H9 (cell line): ENCODE measurements around the gene SEC11A. TPM values are rescaled to one million over a fixed set of nuclear protein-coding genes. Genes with fewer than 3 reads are reported as not detected.
A peak's percentile ranks its signal among the peaks of the same experiment; 100 is the strongest.

Experiments
- DNase-seq: peaks from one replicate; pipeline ENCODE4 v3.0.0-alpha.2; 2017
- H2AFZ ChIP-seq: one replicate; pipeline ENCODE4 v1.6.1; 2013; ENCODE audit warnings: mild to moderate bottlenecking, low read length, control low read depth, moderate library complexity
- H2AK5ac ChIP-seq: 2 replicates; pipeline ENCODE4 v1.6.1; 2013; ENCODE audit warnings: low read length, control low read depth, mixed read lengths; ENCODE audit not compliant: insufficient read length
- H2BK120ac ChIP-seq: one replicate; pipeline ENCODE4 v1.6.1; 2013; ENCODE audit warnings: low read depth, mild to moderate bottlenecking, low read length, control low read depth, inconsistent platforms; ENCODE audit not compliant: poor library complexity, severe bottlenecking
- H2BK12ac ChIP-seq: 2 replicates; pipeline ENCODE4 v1.6.1; 2013; ENCODE audit warnings: low read length, control low read depth, mixed read lengths, low read depth; ENCODE audit not compliant: insufficient read length
- H2BK15ac ChIP-seq: 2 replicates; pipeline ENCODE4 v1.6.1; 2013; ENCODE audit warnings: low read depth, low read length, control low read depth
- H2BK20ac ChIP-seq: one replicate; pipeline ENCODE4 v1.6.1; 2013; ENCODE audit warnings: low read depth, mild to moderate bottlenecking, low read length, control low read depth, inconsistent platforms; ENCODE audit not compliant: poor library complexity, severe bottlenecking
- H2BK5ac ChIP-seq: 2 replicates; pipeline ENCODE4 v1.6.1; 2013; ENCODE audit warnings: low read length, control low read depth, mixed read lengths; ENCODE audit not compliant: insufficient read length
- H3K14ac ChIP-seq: 2 replicates; pipeline ENCODE4 v1.6.1; 2013; ENCODE audit warnings: low read length, control low read depth; ENCODE audit not compliant: insufficient read depth
- H3K18ac ChIP-seq: 2 replicates; pipeline ENCODE4 v1.6.1; 2013; ENCODE audit warnings: low read depth, mild to moderate bottlenecking, mixed read lengths, low read length, control low read depth; ENCODE audit not compliant: insufficient read length
- H3K23ac ChIP-seq: 2 replicates; pipeline ENCODE4 v1.6.1; 2013; ENCODE audit warnings: low read length, control low read depth, mixed read lengths, low read depth; ENCODE audit not compliant: insufficient read length
- H3K23me2 ChIP-seq: 2 replicates; pipeline ENCODE4 v1.6.1; 2013; ENCODE audit warnings: low read depth, mild to moderate bottlenecking, mixed read lengths, low read length, control low read depth; ENCODE audit not compliant: insufficient read length, poor library complexity, severe bottlenecking
- H3K27ac ChIP-seq: 2 replicates; pipeline ENCODE4 v1.5.1; 2013; ENCODE audit warnings: low read length, control low read depth, mixed read lengths, low read depth; ENCODE audit not compliant: insufficient read length
- H3K27me3 ChIP-seq: 2 replicates; pipeline ENCODE4 v1.6.1; 2013; ENCODE audit warnings: low read length, control low read depth, inconsistent platforms; ENCODE audit not compliant: insufficient read depth
- H3K4ac ChIP-seq: 2 replicates; pipeline ENCODE4 v1.6.1; 2013; ENCODE audit warnings: low read depth, mild to moderate bottlenecking, control low read depth, inconsistent platforms, low read length, moderate library complexity
- H3K4me1 ChIP-seq: 2 replicates; pipeline ENCODE4 v1.6.1; 2013; ENCODE audit warnings: low read length, control low read depth, inconsistent platforms; ENCODE audit not compliant: insufficient read depth
- H3K4me2 ChIP-seq: 2 replicates; pipeline ENCODE4 v1.6.1; 2013; ENCODE audit warnings: low read length, control low read depth, mixed read lengths; ENCODE audit not compliant: insufficient read length, insufficient read depth
- H3K56ac ChIP-seq: 2 replicates; pipeline ENCODE4 v1.6.1; 2013; ENCODE audit warnings: low read depth, mild to moderate bottlenecking, mixed read lengths, low read length, control low read depth; ENCODE audit not compliant: insufficient read length
- H3K79me1 ChIP-seq: 2 replicates; pipeline ENCODE4 v1.6.1; 2013; ENCODE audit warnings: low read depth, mild to moderate bottlenecking, moderate library complexity, low read length, control low read depth, inconsistent platforms; ENCODE audit not compliant: insufficient read depth, poor library complexity, severe bottlenecking
- H3K79me2 ChIP-seq: 2 replicates; pipeline ENCODE4 v1.6.1; 2013; ENCODE audit warnings: low read length, control low read depth, inconsistent platforms; ENCODE audit not compliant: insufficient read depth
- H3K9ac ChIP-seq: 2 replicates; pipeline ENCODE4 v1.6.1; 2013; ENCODE audit warnings: low read length, control low read depth, mixed read lengths; ENCODE audit not compliant: insufficient read length; ENCODE audit errors: extremely low read depth
- H3K9me3 ChIP-seq: one replicate; pipeline ENCODE4 v1.6.1; 2013; ENCODE audit warnings: low read depth, low read length, inconsistent platforms; ENCODE audit not compliant: control insufficient read depth
- H3T11ph ChIP-seq: one replicate; pipeline ENCODE4 v1.6.1; 2013; ENCODE audit warnings: mild to moderate bottlenecking, low read length, control low read depth, inconsistent platforms
- H4K20me1 ChIP-seq: one replicate; pipeline ENCODE4 v1.6.1; 2013; ENCODE audit not compliant: control insufficient read depth, insufficient read length, insufficient read depth
- H4K5ac ChIP-seq: 2 replicates; pipeline ENCODE4 v1.6.1; 2013; ENCODE audit warnings: low read depth, mild to moderate bottlenecking, mixed read lengths, low read length, control low read depth; ENCODE audit not compliant: insufficient read length
- H4K8ac ChIP-seq: replicated peaks from 2 replicates; pipeline ENCODE4 v1.6.1; 2013; ENCODE audit warnings: low read length, control low read depth, mixed read lengths, low read depth; ENCODE audit not compliant: insufficient read length
- H4K91ac ChIP-seq: 2 replicates; pipeline ENCODE4 v1.6.1; 2013; ENCODE audit warnings: low read depth, mild to moderate bottlenecking, moderate library complexity, mixed read lengths, low read length, control low read depth; ENCODE audit not compliant: insufficient read length
- H3K27ac Mint-ChIP-seq, 3 experiments: 2 replicates in 2 of 3; 3 replicates in 1 of 3; pipeline ENCODE4 v1.8.0; 2020 to 2021; ENCODE audit warnings: mixed read lengths in 3 of 3, mild to moderate bottlenecking in 1 of 3, moderate library complexity in 1 of 3
- H3K27me3 Mint-ChIP-seq: 2 replicates; pipeline ENCODE4 v1.8.0; 2021; ENCODE audit warnings: low read depth, mild to moderate bottlenecking, moderate library complexity, mixed read lengths
- H3K36me3 Mint-ChIP-seq, 3 experiments: 2 replicates in 2 of 3; 3 replicates in 1 of 3; pipeline ENCODE4 v1.8.0; 2020 to 2021; ENCODE audit warnings: low read depth in 3 of 3, mixed read lengths in 3 of 3; ENCODE audit not compliant: insufficient read depth in 1 of 3
- H3K4me1 Mint-ChIP-seq, 2 experiments: 2 replicates each; pipeline ENCODE4 v1.8.0; 2020; ENCODE audit warnings: mixed read lengths in 2 of 2
- H3K4me3 Mint-ChIP-seq, 2 experiments: 2 replicates in 1 of 2; 3 replicates in 1 of 2; pipeline ENCODE4 v1.8.0; 2020 to 2021; ENCODE audit warnings: mild to moderate bottlenecking in 2 of 2, mixed read lengths in 2 of 2, moderate library complexity in 1 of 2
- H3K9me3 Mint-ChIP-seq, 2 experiments: 2 replicates in 1 of 2; 3 replicates in 1 of 2; pipeline ENCODE4 v1.8.0; 2020; ENCODE audit warnings: mild to moderate bottlenecking in 2 of 2, mixed read lengths in 2 of 2, moderate library complexity in 1 of 2
- WGBS: extraction: QIAGEN DNeasy Blood & Tissue Kit; methylation state at CpG from one replicate; pipeline ENCODE4 v1.1.7; 2013; ENCODE audit warnings: missing lambda C conversion rate, low lambda C conversion rate, mixed read lengths; ENCODE audit not compliant: insufficient read length; ENCODE audit errors: extremely low coverage; 5-methylcytosine and 5-hydroxymethylcytosine counted together
- total RNA-seq: library from RNA; stranded (reverse); gene quantifications from 2 replicates; pipeline ENCODE4 v1.2.1, GENCODE V29; 2021
- TF ChIP-seq, protein P1 (sequence below): fragments of 200-600 bp; sonication (generic); conservative IDR thresholded peaks from 3 replicates; pipeline ENCODE4 v1.8.0; 2021; ENCODE audit warnings: antibody characterized with exemption, mild to moderate bottlenecking

SEC11A gene
- total RNA-seq, 1 experiment from 2014 or later: 250 TPM

DNA sequence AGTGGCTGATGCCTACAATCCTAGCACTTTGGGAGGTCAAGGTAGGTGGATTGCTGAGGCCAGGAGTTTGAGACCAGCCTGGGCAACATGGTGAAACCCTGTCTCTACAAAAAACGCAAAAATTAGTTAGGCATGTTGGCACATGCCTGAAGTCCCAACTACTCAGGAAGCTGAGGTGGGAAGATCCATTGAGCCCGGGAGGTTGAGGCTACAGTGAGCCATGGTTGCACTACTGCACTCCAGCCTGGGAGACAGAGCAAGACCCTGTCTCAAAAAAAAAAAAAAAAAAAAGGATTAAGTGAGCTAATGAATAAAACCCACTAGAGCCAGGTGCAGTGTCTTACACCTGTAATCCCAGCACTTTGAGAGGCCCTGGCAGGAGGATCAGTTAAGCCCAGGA is 6.7 kb upstream of the SEC11A start:
- Histone ChIP-seq H4K8ac (no peak overlapping the region), H3K4me1 (no peaks in the 10 kb centered on the region; the same call in 1 of the 2 replicates), H3K14ac (no peak overlapping the region), H4K20me1 (no peaks in the 10 kb centered on the region), H2BK12ac (no peak overlapping the region), H2BK15ac (no peak overlapping the region), H2BK120ac (no peak overlapping the region), H3K18ac (no peak overlapping the region), H3K23me2 (no peaks in the 10 kb centered on the region), H3K79me2 (no peaks in the 10 kb centered on the region), H2AFZ (no peak overlapping the region), H3K27me3 (no peaks in the 10 kb centered on the region), H3K4me2 (no peak overlapping the region), H3K56ac (no peak overlapping the region), H3K4ac (no peak overlapping the region), H3K23ac (no peak overlapping the region), H4K5ac (no peak overlapping the region), H3K27ac (no peak overlapping the region), H3K9me3 (no peaks in the 10 kb centered on the region), H2BK20ac (no peak overlapping the region), H2BK5ac (no peak overlapping the region), H2AK5ac (no peak overlapping the region), H3K9ac (no peak overlapping the region), H3K79me1 (no peaks in the 10 kb centered on the region), H4K91ac (no peak overlapping the region), H3T11ph (no peak overlapping the region)
- no peak for DNase-seq
- Mint-ChIP-seq H3K9me3 (no peaks in the 10 kb centered on the region), H3K36me3 (peaks cover 0 to 2% (median 0%) of the 10 kb centered on the region in 3 experiments; a peak in 1 of 7 replicates), H3K27ac (peak overlapping the region in 1 of 3 experiments; percentile 22; a peak in 1 of 7 replicates), H3K4me3 (no peak overlapping the region), H3K27me3 (no peaks in the 10 kb centered on the region), H3K4me1 (peaks cover 7 to 8% of the 10 kb centered on the region in 2 experiments; a peak in 3 of 4 replicates)
- WGBS: no CpG with 5 or more reads among the region's 2 CpGs
- TF ChIP-seq, protein P1, sequence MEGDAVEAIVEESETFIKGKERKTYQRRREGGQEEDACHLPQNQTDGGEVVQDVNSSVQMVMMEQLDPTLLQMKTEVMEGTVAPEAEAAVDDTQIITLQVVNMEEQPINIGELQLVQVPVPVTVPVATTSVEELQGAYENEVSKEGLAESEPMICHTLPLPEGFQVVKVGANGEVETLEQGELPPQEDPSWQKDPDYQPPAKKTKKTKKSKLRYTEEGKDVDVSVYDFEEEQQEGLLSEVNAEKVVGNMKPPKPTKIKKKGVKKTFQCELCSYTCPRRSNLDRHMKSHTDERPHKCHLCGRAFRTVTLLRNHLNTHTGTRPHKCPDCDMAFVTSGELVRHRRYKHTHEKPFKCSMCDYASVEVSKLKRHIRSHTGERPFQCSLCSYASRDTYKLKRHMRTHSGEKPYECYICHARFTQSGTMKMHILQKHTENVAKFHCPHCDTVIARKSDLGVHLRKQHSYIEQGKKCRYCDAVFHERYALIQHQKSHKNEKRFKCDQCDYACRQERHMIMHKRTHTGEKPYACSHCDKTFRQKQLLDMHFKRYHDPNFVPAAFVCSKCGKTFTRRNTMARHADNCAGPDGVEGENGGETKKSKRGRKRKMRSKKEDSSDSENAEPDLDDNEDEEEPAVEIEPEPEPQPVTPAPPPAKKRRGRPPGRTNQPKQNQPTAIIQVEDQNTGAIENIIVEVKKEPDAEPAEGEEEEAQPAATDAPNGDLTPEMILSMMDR: no peak
